IMR-90 (cell line): ENCODE results near the gene ADAM33. TPM values are rescaled to one million over a fixed set of nuclear protein-coding genes. Genes with fewer than 3 reads are reported as not detected.

ENCODE experiments used
- ATAC-seq: fragments of 200-7000 bp; cut with Tn5 transposase; 2 replicates; pipeline ENCODE4 v1.9.1; 2020; ENCODE audit warnings: low read depth, mild to moderate bottlenecking, moderate library complexity
- BruUV-seq: library from RNA; stranded (reverse); fragments of 400-500 nt; replicated peaks from 2 replicates; lab custom pipeline; 2021; lab: Mats Ljungman, UMichigan
- CTCF ChIA-PET: fragments of 300-600 bp; formaldehyde crosslinking; extraction: SDS; loops from one replicate; lab custom pipeline; 2021; ENCODE audit warnings: antibody characterized with exemption; lab: Yijun Ruan, JAX
- POLR2A ChIA-PET: fragments of 300-600 bp; sonication (Branson Sonifier 250); formaldehyde crosslinking; loops from one replicate; lab custom pipeline; 2022; ENCODE audit warnings: antibody characterized with exemption; ENCODE audit not compliant: unreplicated experiment; lab: Charles Lee
- DNase-seq: peaks from one replicate; pipeline ENCODE4 v3.0.0; 2013
- H2AFZ ChIP-seq: replicated peaks from 2 replicates; pipeline ENCODE3; 2013; ENCODE audit warnings: low read length, mild to moderate bottlenecking; ENCODE audit not compliant: poor library complexity
- H2AK5ac ChIP-seq: 2 replicates; pipeline ENCODE4 v1.6.1; 2013; ENCODE audit warnings: low read depth, low read length, inconsistent platforms
- H2AK9ac ChIP-seq: replicated peaks from 2 replicates; pipeline ENCODE3; 2013; ENCODE audit warnings: mild to moderate bottlenecking, low read depth, low read length, moderate library complexity; ENCODE audit not compliant: poor library complexity
- H2BK120ac ChIP-seq: 2 replicates; pipeline ENCODE4 v1.6.1; 2013; ENCODE audit warnings: low read depth, low read length, inconsistent platforms
- H2BK15ac ChIP-seq: 3 replicates; pipeline ENCODE4 v1.6.1; 2013; ENCODE audit warnings: low read depth, low read length, inconsistent platforms
- H2BK20ac ChIP-seq: 2 replicates; pipeline ENCODE4 v1.6.1; 2013; ENCODE audit warnings: low read depth, mild to moderate bottlenecking, inconsistent platforms, low read length, moderate library complexity
- H2BK5ac ChIP-seq: 2 replicates; pipeline ENCODE4 v1.6.1; 2013; ENCODE audit warnings: mild to moderate bottlenecking, low read depth, low read length, inconsistent platforms; ENCODE audit not compliant: poor library complexity, severe bottlenecking
- H3K14ac ChIP-seq: replicated peaks from 2 replicates; pipeline ENCODE4 v1.6.1; 2013; ENCODE audit warnings: low read depth, low read length, inconsistent platforms
- H3K18ac ChIP-seq: 2 replicates; pipeline ENCODE4 v1.6.1; 2013; ENCODE audit warnings: low read depth, low read length, control low read depth
- H3K23ac ChIP-seq: 2 replicates; pipeline ENCODE4 v1.6.1; 2013; ENCODE audit warnings: low read depth, low read length, inconsistent platforms
- H3K27ac ChIP-seq: 2 replicates; pipeline ENCODE4 v1.5.1; 2013; ENCODE audit warnings: mild to moderate bottlenecking, control low read depth, low read length; ENCODE audit not compliant: insufficient read depth
- H3K27me3 ChIP-seq: 2 replicates; pipeline ENCODE4 v1.6.1; 2013; ENCODE audit warnings: low read length; ENCODE audit not compliant: control insufficient read depth, insufficient read depth
- H3K36me3 ChIP-seq: 2 replicates; pipeline ENCODE4 v1.6.1; 2013; ENCODE audit warnings: low read length, mixed read lengths; ENCODE audit not compliant: control insufficient read depth, insufficient read depth
- H3K4ac ChIP-seq: 2 replicates; pipeline ENCODE4 v1.6.1; 2013; ENCODE audit warnings: low read depth, low read length, inconsistent platforms
- H3K4me1 ChIP-seq: 2 replicates; pipeline ENCODE4 v1.6.1; 2013; ENCODE audit warnings: low read length, mixed read lengths; ENCODE audit not compliant: control insufficient read depth, insufficient read depth
- H3K4me2 ChIP-seq: 2 replicates; pipeline ENCODE4 v1.6.1; 2013; ENCODE audit warnings: low read depth, mild to moderate bottlenecking, control low read depth, low read length, moderate library complexity
- H3K4me3 ChIP-seq: 2 replicates; pipeline ENCODE4 v1.5.1; 2013; ENCODE audit warnings: low read depth, mild to moderate bottlenecking, control low read depth, low read length, moderate library complexity; ENCODE audit not compliant: insufficient read depth
- H3K56ac ChIP-seq: 2 replicates; pipeline ENCODE4 v1.6.1; 2013; ENCODE audit warnings: low read length, inconsistent platforms; ENCODE audit not compliant: insufficient read depth; ENCODE audit errors: extremely low read depth
- H3K79me1 ChIP-seq, 2 experiments: 2 replicates each; pipeline ENCODE4 v1.6.1; 2013; ENCODE audit warnings: low read length in 2 of 2, inconsistent platforms in 1 of 2, low read depth in 1 of 2
- H3K9ac ChIP-seq: 2 replicates; pipeline ENCODE4 v1.6.1; 2013; ENCODE audit warnings: low read depth, low read length, control low read depth
- H3K9me1 ChIP-seq: 2 replicates; pipeline ENCODE4 v1.6.1; 2013; ENCODE audit warnings: low read length, inconsistent platforms; ENCODE audit not compliant: insufficient read depth
- H3K9me3 ChIP-seq: 2 replicates; pipeline ENCODE4 v1.6.1; 2013; ENCODE audit warnings: low read length; ENCODE audit not compliant: control insufficient read depth, insufficient read depth
- H4K20me1 ChIP-seq: 2 replicates; pipeline ENCODE4 v1.6.1; 2013; ENCODE audit warnings: low read length, inconsistent platforms; ENCODE audit not compliant: insufficient read depth
- H4K5ac ChIP-seq: 2 replicates; pipeline ENCODE4 v1.6.1; 2013; ENCODE audit warnings: mild to moderate bottlenecking, low read depth, low read length, control low read depth
- H4K8ac ChIP-seq, 2 experiments: 2 replicates each; pipeline ENCODE4 v1.6.1; 2013; ENCODE audit warnings: low read depth in 2 of 2, low read length in 2 of 2, control low read depth in 1 of 2, inconsistent platforms in 1 of 2
- H4K91ac ChIP-seq: 2 replicates; pipeline ENCODE4 v1.6.1; 2013; ENCODE audit warnings: low read depth, low read length, inconsistent platforms; ENCODE audit not compliant: insufficient read depth
- BHLHE40 ChIP-seq: fragments of 150-350 bp; IDR thresholded peaks from 2 replicates; pipeline ENCODE4 v1.6.1; 2016; ENCODE audit warnings: mild to moderate bottlenecking, low read depth, low read length
- FOS ChIP-seq: fragments of 150-350 bp; IDR thresholded peaks from 2 replicates; pipeline ENCODE4 v1.6.1; 2016; ENCODE audit warnings: low read depth, low read length
- MAFK ChIP-seq: IDR thresholded peaks from 2 replicates; pipeline ENCODE4 v1.6.1; 2012; ENCODE audit warnings: low read depth, low read length, improper control_type of control experiment
- MAZ ChIP-seq: IDR thresholded peaks from 2 replicates; pipeline ENCODE4 v1.6.1; 2012; ENCODE audit warnings: low read depth, mild to moderate bottlenecking, low read length, improper control_type of control experiment, moderate library complexity, borderline replicate concordance
- MXI1 ChIP-seq: IDR thresholded peaks from 2 replicates; pipeline ENCODE4 v1.6.1; 2012; ENCODE audit warnings: low read depth, mild to moderate bottlenecking, low read length, moderate library complexity, borderline replicate concordance
- NFE2L2 ChIP-seq: fragments of 150-350 bp; IDR thresholded peaks from 2 replicates; pipeline ENCODE4 v1.6.1; 2016; ENCODE audit warnings: low read depth, mild to moderate bottlenecking, low read length
- WGBS, 2 experiments: methylation state at CpG; one replicate each; pipeline versions ENCODE4 v1.1.5 to v1.1.7; 2013; ENCODE audit warnings: missing lambda C conversion rate in 2 of 2; ENCODE audit not compliant: insufficient read length in 1 of 2; ENCODE audit errors: extremely low coverage in 2 of 2; 5-methylcytosine and 5-hydroxymethylcytosine counted together
- dilution Hi-C: fragments of 300-500 bp; cut with HindIII; formaldehyde crosslinking; loops from one replicate; pipeline ENCODE4 v1.14.3; 2018; ENCODE audit warnings: low sequenced_read_pairs; ENCODE audit not compliant: unreplicated experiment
- in situ Hi-C: fragments of 300-500 bp; cut with MboI; formaldehyde crosslinking; loops from 3 replicates; pipeline ENCODE4 v1.14.3; 2019; ENCODE audit warnings: low sequenced_read_pairs, inconsistent platforms, mixed read lengths
- intact Hi-C: fragments of 100-400 bp; cut with micrococcal nuclease; formaldehyde crosslinking; loops from 2 replicates; pipeline ENCODE4 v1.10.0; 2022
- polyA plus RNA-seq, 3 experiments: library from polyadenylated mRNA; depleted of rRNA; stranded (reverse); fragments of >200 nt; gene quantifications; 2 replicates each; pipeline ENCODE4 v1.2.3, GENCODE V29; 2012; ENCODE audit warnings: low replicate concordance in 1 of 3
- total RNA-seq: library from RNA; depleted of rRNA; stranded (reverse); fragments of >200 nt; gene quantifications from 2 replicates; pipeline ENCODE4 v1.2.3, GENCODE V29; 2012
- TF ChIP-seq, protein P1 (sequence below): fragments of 150-350 bp; IDR thresholded peaks from 2 replicates; pipeline ENCODE4 v1.6.1; 2017; ENCODE audit warnings: mild to moderate bottlenecking, antibody characterized with exemption, low read length, low read depth
- TF ChIP-seq, protein P2 (sequence below): conservative IDR thresholded peaks from 2 replicates; pipeline ENCODE4 v1.5.1; 2012; ENCODE audit warnings: mild to moderate bottlenecking, low read depth, low read length, improper control_type of control experiment

Gene ADAM33
- total and polyA plus RNA-seq, 2 of the 4 experiments (the other 2 are of a cell fraction): 0.18 to 1.7 TPM

DNA sequence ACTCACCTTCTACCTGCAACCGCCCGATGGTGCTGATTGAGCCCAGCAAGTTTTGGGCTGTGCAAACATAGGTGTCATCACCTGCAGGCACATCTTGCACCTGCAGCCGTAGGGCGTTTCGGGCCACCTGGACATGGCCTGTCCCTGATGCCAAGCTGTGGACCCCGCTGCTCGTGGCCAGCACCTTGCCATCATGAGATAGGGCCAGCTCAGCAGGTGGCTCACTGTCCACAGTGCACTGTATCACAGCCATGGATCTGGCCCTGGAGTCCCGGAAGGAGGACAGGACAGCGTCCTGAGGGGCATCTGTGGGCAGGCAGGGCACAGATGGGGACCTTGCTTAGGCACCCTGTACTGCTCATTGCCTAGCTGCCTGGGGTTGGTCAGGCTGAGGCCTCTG is 10.1 kb upstream of the ADAM33 start:
- ATAC-seq (no peak), DNase-seq (no peak)
- H3K36me3 ChIP-seq: no peaks in the 10 kb centered on the region
- no peak overlapping the region for H2BK20ac ChIP-seq
- H2BK5ac ChIP-seq: no peak overlapping the region
- CTCF ChIA-PET: no interaction called here
- WGBS, 2 experiments: 73% methylated on average over 7 of the region's 9 CpGs; no CpG with 5 or more reads in 1 of the 2 experiments
- H2AK9ac ChIP-seq: peak overlapping the region; percentile 6
- POLR2A ChIA-PET: no interaction called here
- peaks cover 4% of the 10 kb centered on the region; the same call in 1 of the 2 replicates for H3K9me3 ChIP-seq
- no peak overlapping the region for H2BK15ac ChIP-seq
- H3K4me1 ChIP-seq: peaks cover 3% of the 10 kb centered on the region; the same call in 1 of the 2 replicates
- no peak overlapping the region for H3K4me2 ChIP-seq
- peaks cover 4% of the 10 kb centered on the region for H3K9me1 ChIP-seq
- no peak overlapping the region; the same call in 1 of the 2 replicates for H3K23ac ChIP-seq
- H4K91ac ChIP-seq: no peak overlapping the region
- no peak overlapping the region for H3K18ac ChIP-seq
- H3K9ac ChIP-seq: no peak overlapping the region
- H3K14ac ChIP-seq: no peak overlapping the region
- no peak overlapping the region for H3K56ac ChIP-seq
- H4K20me1 ChIP-seq: no peaks in the 10 kb centered on the region
- in situ Hi-C loops: no loop called here
- dilution Hi-C loops: no loop called here
- H4K5ac ChIP-seq: no peak overlapping the region
- no peak overlapping the region for H4K8ac ChIP-seq
- TF ChIP-seq MXI1 (no peak), BHLHE40 (no peak), NFE2L2 (no peak), MAFK (no peak), MAZ (no peak), FOS (no peak)
- TF ChIP-seq, protein P1, sequence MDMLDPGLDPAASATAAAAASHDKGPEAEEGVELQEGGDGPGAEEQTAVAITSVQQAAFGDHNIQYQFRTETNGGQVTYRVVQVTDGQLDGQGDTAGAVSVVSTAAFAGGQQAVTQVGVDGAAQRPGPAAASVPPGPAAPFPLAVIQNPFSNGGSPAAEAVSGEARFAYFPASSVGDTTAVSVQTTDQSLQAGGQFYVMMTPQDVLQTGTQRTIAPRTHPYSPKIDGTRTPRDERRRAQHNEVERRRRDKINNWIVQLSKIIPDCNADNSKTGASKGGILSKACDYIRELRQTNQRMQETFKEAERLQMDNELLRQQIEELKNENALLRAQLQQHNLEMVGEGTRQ: no peak
- TF ChIP-seq, protein P2, sequence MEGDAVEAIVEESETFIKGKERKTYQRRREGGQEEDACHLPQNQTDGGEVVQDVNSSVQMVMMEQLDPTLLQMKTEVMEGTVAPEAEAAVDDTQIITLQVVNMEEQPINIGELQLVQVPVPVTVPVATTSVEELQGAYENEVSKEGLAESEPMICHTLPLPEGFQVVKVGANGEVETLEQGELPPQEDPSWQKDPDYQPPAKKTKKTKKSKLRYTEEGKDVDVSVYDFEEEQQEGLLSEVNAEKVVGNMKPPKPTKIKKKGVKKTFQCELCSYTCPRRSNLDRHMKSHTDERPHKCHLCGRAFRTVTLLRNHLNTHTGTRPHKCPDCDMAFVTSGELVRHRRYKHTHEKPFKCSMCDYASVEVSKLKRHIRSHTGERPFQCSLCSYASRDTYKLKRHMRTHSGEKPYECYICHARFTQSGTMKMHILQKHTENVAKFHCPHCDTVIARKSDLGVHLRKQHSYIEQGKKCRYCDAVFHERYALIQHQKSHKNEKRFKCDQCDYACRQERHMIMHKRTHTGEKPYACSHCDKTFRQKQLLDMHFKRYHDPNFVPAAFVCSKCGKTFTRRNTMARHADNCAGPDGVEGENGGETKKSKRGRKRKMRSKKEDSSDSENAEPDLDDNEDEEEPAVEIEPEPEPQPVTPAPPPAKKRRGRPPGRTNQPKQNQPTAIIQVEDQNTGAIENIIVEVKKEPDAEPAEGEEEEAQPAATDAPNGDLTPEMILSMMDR: no peak
- no peak overlapping the region for H3K27ac ChIP-seq
- H2AK5ac ChIP-seq: no peak overlapping the region
- H3K79me1 ChIP-seq: no peaks in the 10 kb centered on the region
- H3K4me3 ChIP-seq: no peak overlapping the region
- intact Hi-C loops: no loop called here
- no peak overlapping the region for H2BK120ac ChIP-seq
- no peak overlapping the region for H2AFZ ChIP-seq
- no TSS peak for BruUV-seq
- H3K4ac ChIP-seq: no peak overlapping the region
- peaks cover 7% of the 10 kb centered on the region; the same call in 1 of the 2 replicates for H3K27me3 ChIP-seq
